ENCODE results near the gene IL17RA. TPM values are rescaled to one million over a fixed set of nuclear protein-coding genes. Genes with fewer than 3 reads are reported as not detected.

The IL17RA gene
- polyA plus RNA-seq, 1 donor from 2014 or later: 0.52 TPM

- Histone ChIP-seq H3K9ac (ENCODE audit: low read length) (no peak overlapping the region), H3K4me3 (ENCODE audit: low read length) (peak overlapping the region; percentile 76), H3K27me3 (ENCODE audit: insufficient read depth, low read depth, low read length) (no peaks in the 10 kb centered on the region), H3K79me2 (replicated peaks; ENCODE audit: insufficient read depth, low read length) (peaks cover 7% of the 10 kb centered on the region), H3K27ac (ENCODE audit: low read length) (no peak overlapping the region), H3K9me2 (ENCODE audit: insufficient read depth, low read length) (no peaks in the 10 kb centered on the region), H4K20me1 (ENCODE audit: insufficient read depth) (no peaks in the 10 kb centered on the region), H3K36me3 (ENCODE audit: insufficient read depth, low read length) (no peaks in the 10 kb centered on the region), H3F3A (ENCODE audit: insufficient read depth, low read length, poor library complexity, severe bottlenecking) (no peaks in the 10 kb centered on the region), H3K9me3 (ENCODE audit: low read length) (no peaks in the 10 kb centered on the region), H3K4me2 (ENCODE audit: low read length) (peak overlapping the region; percentile 52), H2AFZ (ENCODE audit: low read depth, low read length) (no peak overlapping the region)
- TF ChIP-seq EP300 (conservative IDR thresholded peaks at IDR 0.05; ENCODE audit: poor library complexity, severe bottlenecking): no peak
- TF ChIP-seq REST (IDR thresholded peaks at IDR 0.05; ENCODE audit: borderline replicate concordance): no peak
- TF ChIP-seq CTCF (IDR thresholded peaks at IDR 0.05; ENCODE audit: poor library complexity, severe bottlenecking): no peak
- no peak for TF ChIP-seq RAD21 (conservative IDR thresholded peaks at IDR 0.05)
- TF ChIP-seq POLR2AphosphoS5 (IDR thresholded peaks at IDR 0.05): no peak
- no peak for TF ChIP-seq EZH2 (IDR thresholded peaks at IDR 0.05; ENCODE audit: borderline replicate concordance, insufficient read depth, low read length, poor library complexity, severe bottlenecking)
- no peak for TF ChIP-seq TAF1 (IDR thresholded peaks at IDR 0.05; ENCODE audit: low read depth)
Measured at GRCh38 chr22:17118342-17118741, 33.5 kb downstream of the IL17RA start.

GRCh38 chr22:17119481-17120202 is 34.8 kb downstream of the IL17RA start:
- Histone ChIP-seq H4K20me1 (ENCODE audit: insufficient read depth) (no peaks in the 10 kb centered on the region), H2AFZ (ENCODE audit: low read depth, low read length) (no peak overlapping the region), H3F3A (ENCODE audit: insufficient read depth, low read length, poor library complexity, severe bottlenecking) (no peaks in the 10 kb centered on the region), H3K27me3 (ENCODE audit: insufficient read depth, low read depth, low read length) (no peaks in the 10 kb centered on the region), H3K9me2 (ENCODE audit: insufficient read depth, low read length) (no peaks in the 10 kb centered on the region), H3K4me3 (ENCODE audit: low read length) (peak overlapping the region; percentile 76), H3K36me3 (ENCODE audit: insufficient read depth, low read length) (no peaks in the 10 kb centered on the region), H3K4me2 (ENCODE audit: low read length) (no peak overlapping the region), H3K79me2 (replicated peaks; ENCODE audit: insufficient read depth, low read length) (peaks cover 7% of the 10 kb centered on the region), H3K27ac (ENCODE audit: low read length) (no peak overlapping the region), H3K9me3 (ENCODE audit: low read length) (no peaks in the 10 kb centered on the region), H3K9ac (ENCODE audit: low read length) (no peak overlapping the region)
- no peak for TF ChIP-seq MXI1 (conservative IDR thresholded peaks at IDR 0.05; ENCODE audit: poor library complexity, severe bottlenecking)
- TF ChIP-seq POLR2AphosphoS5 (IDR thresholded peaks at IDR 0.05): no peak
- no peak for TF ChIP-seq CTCF (IDR thresholded peaks at IDR 0.05; ENCODE audit: poor library complexity, severe bottlenecking)
- TF ChIP-seq TAF1 (IDR thresholded peaks at IDR 0.05; ENCODE audit: low read depth): no peak
- no peak for TF ChIP-seq SMC3 (conservative IDR thresholded peaks at IDR 0.05; ENCODE audit: poor library complexity)
- TF ChIP-seq EZH2 (IDR thresholded peaks at IDR 0.05; ENCODE audit: borderline replicate concordance, insufficient read depth, low read length, poor library complexity, severe bottlenecking): no peak
- no peak for TF ChIP-seq RAD21 (conservative IDR thresholded peaks at IDR 0.05)
- no peak for TF ChIP-seq EP300 (conservative IDR thresholded peaks at IDR 0.05; ENCODE audit: poor library complexity, severe bottlenecking)
- TF ChIP-seq REST (IDR thresholded peaks at IDR 0.05; ENCODE audit: borderline replicate concordance): no peak
